ENCODE measurements around the gene RAPGEF5.

The RAPGEF5 gene

DNA sequence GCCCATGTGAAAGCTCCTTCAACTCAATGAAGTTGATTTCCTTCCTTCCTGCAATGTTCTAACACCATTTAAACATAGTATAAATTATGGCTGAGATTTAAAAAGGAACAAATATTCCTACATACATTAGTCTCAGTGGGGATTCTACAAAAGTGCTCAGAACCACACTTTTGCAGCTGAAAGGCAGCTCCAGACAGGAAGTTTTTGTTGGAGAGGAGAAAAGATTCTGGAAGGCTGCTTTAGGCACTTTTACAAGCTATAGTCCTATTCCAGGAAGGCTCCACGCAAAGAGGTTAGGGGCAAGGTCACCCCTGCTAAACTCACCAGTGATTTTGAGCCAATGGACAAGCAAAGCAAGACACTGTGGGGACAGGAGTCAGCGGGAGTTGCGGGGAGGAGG lies 232.0 kb downstream of the RAPGEF5 start:
- no peak overlapping the region for H3K4me3 ChIP-seq (ENCODE audit: low read length)
- TF ChIP-seq, protein P1, sequence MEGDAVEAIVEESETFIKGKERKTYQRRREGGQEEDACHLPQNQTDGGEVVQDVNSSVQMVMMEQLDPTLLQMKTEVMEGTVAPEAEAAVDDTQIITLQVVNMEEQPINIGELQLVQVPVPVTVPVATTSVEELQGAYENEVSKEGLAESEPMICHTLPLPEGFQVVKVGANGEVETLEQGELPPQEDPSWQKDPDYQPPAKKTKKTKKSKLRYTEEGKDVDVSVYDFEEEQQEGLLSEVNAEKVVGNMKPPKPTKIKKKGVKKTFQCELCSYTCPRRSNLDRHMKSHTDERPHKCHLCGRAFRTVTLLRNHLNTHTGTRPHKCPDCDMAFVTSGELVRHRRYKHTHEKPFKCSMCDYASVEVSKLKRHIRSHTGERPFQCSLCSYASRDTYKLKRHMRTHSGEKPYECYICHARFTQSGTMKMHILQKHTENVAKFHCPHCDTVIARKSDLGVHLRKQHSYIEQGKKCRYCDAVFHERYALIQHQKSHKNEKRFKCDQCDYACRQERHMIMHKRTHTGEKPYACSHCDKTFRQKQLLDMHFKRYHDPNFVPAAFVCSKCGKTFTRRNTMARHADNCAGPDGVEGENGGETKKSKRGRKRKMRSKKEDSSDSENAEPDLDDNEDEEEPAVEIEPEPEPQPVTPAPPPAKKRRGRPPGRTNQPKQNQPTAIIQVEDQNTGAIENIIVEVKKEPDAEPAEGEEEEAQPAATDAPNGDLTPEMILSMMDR (conservative IDR thresholded peaks at IDR 0.05; ENCODE audit: low read depth, low read length) = no peak
- DNase-seq (ENCODE audit: low read depth) = no peak

DNA sequence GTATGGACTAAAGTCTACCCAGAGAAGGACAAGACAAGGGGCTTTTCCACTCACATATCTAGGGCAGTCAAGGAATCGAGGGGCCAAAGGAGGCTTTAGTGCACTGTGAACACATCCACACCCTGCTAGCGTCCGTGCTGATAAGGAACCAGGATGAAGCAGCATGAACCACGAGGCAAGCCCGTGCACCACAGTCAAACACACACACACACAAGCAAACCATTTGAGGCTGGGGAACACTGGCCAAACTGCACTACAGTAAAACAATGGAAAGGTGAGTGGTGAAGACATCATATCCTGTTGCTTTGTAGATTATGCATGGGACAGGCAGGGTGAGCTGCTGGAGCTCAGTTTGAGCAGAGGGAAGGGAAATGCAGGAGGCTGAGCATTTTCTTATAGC lies 233.8 kb downstream of the RAPGEF5 start:
- TF ChIP-seq, protein P1 (conservative IDR thresholded peaks at IDR 0.05; ENCODE audit: low read depth, low read length) = no peak
- no peak overlapping the region for H3K4me3 ChIP-seq (ENCODE audit: low read length)

DNA sequence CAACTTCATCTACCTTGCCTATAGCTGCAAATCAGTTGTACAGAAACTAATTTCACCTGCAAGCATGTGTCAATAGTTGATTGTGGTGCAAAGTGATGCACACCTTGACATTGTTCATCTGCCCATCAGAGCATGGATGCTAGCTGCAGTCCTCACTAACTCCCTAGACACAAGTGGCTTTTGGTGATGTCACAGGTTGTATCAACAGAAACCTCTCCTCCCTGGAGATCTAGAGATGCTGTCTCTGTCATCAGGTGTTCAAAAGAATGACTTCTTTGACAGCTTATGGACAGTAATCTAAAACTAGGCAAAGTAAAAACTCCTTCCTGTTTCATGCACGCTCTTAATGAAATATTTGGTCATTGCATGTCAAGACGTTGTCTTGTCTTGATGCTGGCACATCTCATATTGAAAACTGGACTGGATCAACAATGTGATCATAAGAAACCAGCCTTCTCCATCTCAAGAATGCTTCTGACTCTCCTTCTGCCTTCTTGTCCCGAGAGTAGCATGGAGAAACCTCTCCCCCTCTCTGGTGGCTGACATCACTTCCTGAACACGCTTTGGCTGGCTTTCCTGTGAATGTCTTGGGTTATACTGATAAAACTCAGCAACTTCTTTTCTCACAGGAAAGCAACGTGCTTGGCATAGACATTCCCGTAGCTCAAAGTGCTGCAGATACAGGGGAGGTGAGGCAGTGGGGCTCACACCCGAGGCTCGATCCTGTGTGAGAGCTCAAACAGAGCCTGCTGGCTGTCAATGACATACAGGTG lies 235.1 kb downstream of the RAPGEF5 start:
- no peak overlapping the region for H3K4me3 ChIP-seq (ENCODE audit: low read length)
- DNase-seq (ENCODE audit: low read depth) = no peak
- TF ChIP-seq, protein P1 (conservative IDR thresholded peaks at IDR 0.05; ENCODE audit: low read depth, low read length) = no peak

More for the DNA sequence above, 233.8 kb downstream of the RAPGEF5 start:
- no peak for DNase-seq (ENCODE audit: low read depth)

DNA sequence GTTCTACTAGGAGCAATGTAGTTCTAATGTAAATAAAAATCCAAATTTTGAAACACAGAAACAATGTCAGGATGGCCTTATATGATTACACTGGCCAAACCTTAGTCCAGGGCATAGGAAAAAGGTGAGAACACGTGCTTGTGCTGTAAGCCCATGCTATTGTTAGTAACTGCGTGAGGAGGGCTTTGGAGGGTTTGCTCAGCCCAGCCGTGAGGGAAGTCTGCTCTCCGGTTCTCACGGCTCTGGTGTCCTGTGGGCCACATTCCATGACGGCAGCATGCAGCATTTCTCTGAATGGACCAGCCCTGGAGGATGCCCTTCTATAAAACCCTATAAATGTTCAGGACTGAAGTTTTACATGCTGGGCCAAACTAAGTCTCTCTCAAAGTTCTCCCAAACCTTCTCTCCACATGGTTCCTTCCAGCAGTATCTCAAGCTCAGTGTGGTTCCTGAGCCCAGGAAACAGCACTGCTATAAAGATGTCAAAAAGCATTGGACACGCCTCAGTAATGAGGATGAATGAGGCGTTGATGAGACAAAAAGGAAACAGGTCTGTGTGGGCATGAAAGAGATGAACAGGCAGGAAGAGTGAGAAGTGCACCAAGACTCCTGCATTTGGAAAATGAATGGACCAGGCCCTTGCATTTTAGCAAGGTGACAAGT lies 236.4 kb downstream of the RAPGEF5 start:
- H3K4me3 ChIP-seq (ENCODE audit: low read length) = no peak overlapping the region
- TF ChIP-seq, protein P1 (conservative IDR thresholded peaks at IDR 0.05; ENCODE audit: low read depth, low read length) = no peak
- DNase-seq (ENCODE audit: low read depth) = no peak

DNA sequence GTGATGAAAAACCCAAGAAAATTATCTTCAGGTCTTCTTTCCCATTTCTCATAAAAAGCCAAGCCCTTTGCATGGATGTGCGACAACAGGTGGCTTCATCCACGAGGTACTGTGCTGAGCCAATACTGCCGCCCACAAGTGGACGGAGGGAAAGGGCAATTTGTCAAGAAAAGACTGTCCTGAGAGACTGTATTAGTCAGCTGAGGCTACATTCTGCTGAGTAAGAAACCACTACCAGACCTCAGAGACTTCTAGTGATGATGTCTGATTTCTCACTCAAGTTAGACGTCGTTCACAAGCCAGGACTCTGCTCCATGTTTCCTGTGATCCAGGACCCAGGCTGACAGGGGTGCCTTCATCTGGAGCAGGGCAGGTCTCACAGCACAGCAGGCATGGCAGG lies 239.7 kb downstream of the RAPGEF5 start:
- TF ChIP-seq, protein P1 (conservative IDR thresholded peaks at IDR 0.05; ENCODE audit: low read depth, low read length) = no peak
- DNase-seq (ENCODE audit: low read depth) = no peak
- H3K4me3 ChIP-seq (ENCODE audit: low read length) = no peak overlapping the region

DNA sequence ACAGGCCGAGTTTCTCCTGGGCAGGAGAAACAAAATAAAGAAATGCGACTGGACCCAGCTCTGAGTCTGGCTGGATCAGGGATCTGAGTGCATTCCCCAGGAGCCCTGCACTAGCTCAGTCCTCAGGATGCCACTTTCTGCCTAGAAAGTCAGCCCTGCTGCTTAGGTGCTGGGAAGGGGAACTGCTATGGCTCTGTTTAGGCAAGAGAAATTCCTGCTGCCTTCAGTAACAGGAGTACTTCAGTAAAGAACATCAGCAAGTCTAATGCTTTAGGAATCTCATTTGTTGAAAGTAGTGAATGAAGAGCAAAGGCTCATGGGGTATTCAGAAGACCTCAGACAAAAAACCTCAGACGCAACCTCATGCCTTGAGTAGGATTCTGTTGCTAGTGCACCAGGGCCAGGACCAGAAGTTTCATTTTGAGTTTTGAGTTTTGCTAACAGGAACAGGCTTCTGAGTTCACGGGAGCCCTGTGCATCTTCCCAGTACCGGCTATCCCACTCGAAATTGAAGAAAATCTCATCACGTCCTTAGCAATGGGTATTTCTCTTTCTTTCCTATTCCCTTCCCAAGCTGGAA lies 240.4 kb downstream of the RAPGEF5 start:
- TF ChIP-seq, protein P1 (conservative IDR thresholded peaks at IDR 0.05; ENCODE audit: low read depth, low read length) = no peak
- DNase-seq (ENCODE audit: low read depth) = no peak
- no peak overlapping the region for H3K4me3 ChIP-seq (ENCODE audit: low read length)

Measured in retinal pigment epithelial cell (primary cell).